Sigmoid colon (tissue), 4 donors: ENCODE results near the gene CLDN7.

ENCODE experiments used
- EP300 ChIP-seq, 4 donors: sonication (generic); formaldehyde crosslinking; IDR thresholded peaks; one replicate each; pipeline ENCODE4 v1.6.1; 2017; ENCODE audit warnings: antibody characterized with exemption in 4 of 4
- POLR2A ChIP-seq, 2 donors: fragments of 450-650 bp; IDR thresholded peaks; one replicate each; pipeline ENCODE4 v1.6.1; 2016; ENCODE audit warnings: antibody characterized with exemption in 2 of 2, mild to moderate bottlenecking in 2 of 2, moderate library complexity in 2 of 2
- POLR2AphosphoS5 ChIP-seq, 4 donors: sonication (generic); formaldehyde crosslinking; IDR thresholded peaks; one replicate each; pipeline ENCODE4 v1.6.1; 2017; ENCODE audit warnings: antibody characterized with exemption in 4 of 4
- TF ChIP-seq, protein P1 (sequence below), 4 experiments: fragments of 450-650 bp in 3 of 4; fragments of 200-600 bp in 1 of 4; IDR thresholded peaks; one replicate each; pipeline ENCODE4 v1.5.1; 2016 to 2019; ENCODE audit warnings: antibody characterized with exemption in 4 of 4, mild to moderate bottlenecking in 3 of 4, moderate library complexity in 2 of 4

DNA sequence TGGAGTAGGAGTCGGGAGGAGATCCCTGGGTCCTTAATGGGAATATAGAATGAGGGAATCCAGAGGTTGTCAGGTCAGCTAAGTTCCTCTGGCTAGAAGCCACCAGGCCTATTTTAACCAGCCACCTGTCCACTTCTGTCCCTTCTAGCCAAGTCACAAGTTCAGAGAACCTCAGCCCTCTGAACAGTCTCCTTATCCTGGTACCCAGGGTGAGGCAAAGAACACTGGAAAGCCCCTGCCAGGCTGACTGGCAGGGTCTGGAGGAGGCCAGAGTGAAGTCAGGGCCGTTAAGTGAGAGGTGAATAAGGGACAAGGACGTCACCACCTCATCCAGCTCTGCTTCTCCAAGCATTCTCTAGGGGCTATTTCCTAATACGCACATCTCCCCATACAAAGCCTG lies 13.5 kb downstream of the CLDN7 start:
- TF ChIP-seq POLR2AphosphoS5 (IDR thresholded peaks at IDR 0.05) (no peak), EP300 (IDR thresholded peaks at IDR 0.05) (no peak), POLR2A (IDR thresholded peaks at IDR 0.05) (no peak)
- TF ChIP-seq, protein P1, sequence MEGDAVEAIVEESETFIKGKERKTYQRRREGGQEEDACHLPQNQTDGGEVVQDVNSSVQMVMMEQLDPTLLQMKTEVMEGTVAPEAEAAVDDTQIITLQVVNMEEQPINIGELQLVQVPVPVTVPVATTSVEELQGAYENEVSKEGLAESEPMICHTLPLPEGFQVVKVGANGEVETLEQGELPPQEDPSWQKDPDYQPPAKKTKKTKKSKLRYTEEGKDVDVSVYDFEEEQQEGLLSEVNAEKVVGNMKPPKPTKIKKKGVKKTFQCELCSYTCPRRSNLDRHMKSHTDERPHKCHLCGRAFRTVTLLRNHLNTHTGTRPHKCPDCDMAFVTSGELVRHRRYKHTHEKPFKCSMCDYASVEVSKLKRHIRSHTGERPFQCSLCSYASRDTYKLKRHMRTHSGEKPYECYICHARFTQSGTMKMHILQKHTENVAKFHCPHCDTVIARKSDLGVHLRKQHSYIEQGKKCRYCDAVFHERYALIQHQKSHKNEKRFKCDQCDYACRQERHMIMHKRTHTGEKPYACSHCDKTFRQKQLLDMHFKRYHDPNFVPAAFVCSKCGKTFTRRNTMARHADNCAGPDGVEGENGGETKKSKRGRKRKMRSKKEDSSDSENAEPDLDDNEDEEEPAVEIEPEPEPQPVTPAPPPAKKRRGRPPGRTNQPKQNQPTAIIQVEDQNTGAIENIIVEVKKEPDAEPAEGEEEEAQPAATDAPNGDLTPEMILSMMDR (IDR thresholded peaks at IDR 0.05), result no peak
